Keratinocyte (primary cell): ENCODE data around the gene FAM114A1. TPM values are rescaled to one million over a fixed set of nuclear protein-coding genes. Genes with fewer than 3 reads are reported as not detected.
"Not testable (repeated sequence)": the region's sequence is repeated elsewhere in the genome, so short reads cannot be mapped to it uniquely, and the experiment has no call there.

Experiments
- DNase-seq: peaks from one replicate; pipeline ENCODE4 v3.0.0-alpha.2; 2011; ENCODE audit warnings: low read depth, missing footprints, low spot score
- FAIRE-seq: peaks from 2 replicates; lab custom pipeline; 2011; peaks lifted over from hg19 to GRCh38; lab: Jason Lieb, UNC
- H2AFZ ChIP-seq: 2 replicates; pipeline ENCODE4 v1.6.0; 2012; ENCODE audit warnings: low read length, control low read depth, inconsistent platforms; ENCODE audit not compliant: control insufficient read depth
- H3K27ac ChIP-seq: 2 replicates; pipeline ENCODE4 v1.5.1; 2011; ENCODE audit warnings: low read length; ENCODE audit not compliant: control insufficient read depth, insufficient read depth
- H3K27me3 ChIP-seq: 3 replicates; pipeline ENCODE4 v1.6.0; 2011; ENCODE audit warnings: low read length; ENCODE audit not compliant: control insufficient read depth, insufficient read depth; ENCODE audit errors: extremely low read depth
- H3K36me3 ChIP-seq, 2 experiments: 2 replicates in 1 of 2; 3 replicates in 1 of 2; pipeline ENCODE4 v1.5.1; 2011; ENCODE audit warnings: low read length in 2 of 2, mild to moderate bottlenecking in 1 of 2; ENCODE audit not compliant: control insufficient read depth in 2 of 2, insufficient read depth in 2 of 2; ENCODE audit errors: extremely low read depth in 1 of 2
- H3K4me1 ChIP-seq: 3 replicates; pipeline ENCODE4 v1.5.1; 2011; ENCODE audit warnings: low read length; ENCODE audit not compliant: control insufficient read depth, insufficient read depth; ENCODE audit errors: extremely low read depth
- H3K4me2 ChIP-seq: 3 replicates; pipeline ENCODE4 v1.6.0; 2011; ENCODE audit warnings: low read depth, low read length; ENCODE audit not compliant: control insufficient read depth, insufficient read depth; ENCODE audit errors: extremely low read depth
- H3K4me3 ChIP-seq, 3 experiments: fragments of 200-600 bp in 1 of 3; sonication (generic) in 1 of 3; 2 replicates in 2 of 3; 3 replicates in 1 of 3; pipeline ENCODE4 v1.5.1; 2011 to 2016; ENCODE audit warnings: low read length in 3 of 3, mild to moderate bottlenecking in 3 of 3, control low read depth in 2 of 3, inconsistent platforms in 1 of 3, low read depth in 1 of 3, mixed read lengths in 1 of 3, mixed run types in 1 of 3, moderate library complexity in 1 of 3; ENCODE audit not compliant: control insufficient read depth in 2 of 3, insufficient read depth in 2 of 3; ENCODE audit errors: extremely low read depth in 1 of 3
- H3K79me2 ChIP-seq: 2 replicates; pipeline ENCODE4 v1.6.0; 2012; ENCODE audit warnings: low read length; ENCODE audit not compliant: control insufficient read depth, insufficient read depth
- H3K9ac ChIP-seq: 3 replicates; pipeline ENCODE4 v1.6.0; 2011; ENCODE audit warnings: low read length; ENCODE audit not compliant: control insufficient read depth, insufficient read depth; ENCODE audit errors: extremely low read depth
- H3K9me1 ChIP-seq: 3 replicates; pipeline ENCODE4 v1.6.0; 2011; ENCODE audit warnings: low read length; ENCODE audit not compliant: control insufficient read depth, insufficient read depth; ENCODE audit errors: extremely low read depth
- H3K9me3 ChIP-seq: 2 replicates; pipeline ENCODE4 v1.5.1; 2012; ENCODE audit warnings: low read depth, low read length; ENCODE audit not compliant: control insufficient read depth
- H4K20me1 ChIP-seq: 3 replicates; pipeline ENCODE4 v1.6.0; 2011; ENCODE audit warnings: low read length; ENCODE audit not compliant: control insufficient read depth, insufficient read depth; ENCODE audit errors: extremely low read depth
- EZH2 ChIP-seq: IDR thresholded peaks from one replicate; pipeline ENCODE4 v1.6.1; 2012; ENCODE audit warnings: inconsistent platforms, mild to moderate bottlenecking, low read length, moderate library complexity
- dilution Hi-C: fragments of 300-500 bp; cut with MboI; formaldehyde crosslinking; loops from one replicate; pipeline ENCODE4 v1.7.0; 2020; ENCODE audit warnings: low sequenced_read_pairs; ENCODE audit not compliant: extremely low pct_ligation_motif_present
- polyA plus RNA-seq, 5 experiments: library from polyadenylated mRNA; depleted of rRNA in 3 of 5; stranded (reverse) in 3 of 5; stranded (forward) in 1 of 5; unstranded in 1 of 5; fragments of >200 nt; gene quantifications; 1 replicate in 1 of 5; 2 replicates in 3 of 5; 3 replicates in 1 of 5; pipeline versions ENCODE4 v1.2.1 to v1.2.3, GENCODE V29; 2011 to 2012; ENCODE audit warnings: missing spikeins in 2 of 5, low read depth in 1 of 5, low replicate concordance in 1 of 5
- TF ChIP-seq, protein P1 (sequence below), 3 experiments: IDR thresholded peaks in 1 of 3; conservative IDR thresholded peaks in 1 of 3; optimal IDR thresholded peaks in 1 of 3; 2 replicates in 2 of 3; 3 replicates in 1 of 3; pipeline versions ENCODE3 to v1.5.1; 2011; ENCODE audit warnings: low read length in 3 of 3, mild to moderate bottlenecking in 3 of 3, moderate library complexity in 2 of 3, control low read depth in 1 of 3, inconsistent platforms in 1 of 3; ENCODE audit not compliant: insufficient read depth in 2 of 3; ENCODE audit errors: extremely low read depth in 1 of 3

The FAM114A1 gene
- polyA plus RNA-seq, 1 donor (not counting 4 experiments of a cell fraction or from before 2014, with no cell fraction given) = 47.2 TPM

DNA sequence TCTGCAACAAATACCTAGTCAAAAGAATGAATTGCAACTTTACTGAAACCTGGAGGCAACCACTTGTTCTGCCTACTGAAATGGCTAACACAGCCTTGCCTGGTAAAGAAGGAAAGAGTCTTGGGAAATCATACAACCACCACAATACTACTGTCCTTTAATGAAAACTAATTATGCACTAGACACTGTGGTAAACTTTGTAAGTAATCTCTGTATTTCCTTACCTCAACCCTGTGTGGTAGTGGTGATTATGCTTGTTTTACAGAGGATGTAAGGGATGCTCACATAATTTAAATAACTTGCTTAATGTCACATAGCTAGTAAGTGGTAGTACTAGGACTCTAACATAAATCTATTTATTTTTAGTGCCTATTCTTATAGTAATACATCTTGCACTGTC is 119.9 kb downstream of the FAM114A1 start:
- H3K4me2 ChIP-seq = no peak overlapping the region
- no peak for FAIRE-seq
- TF ChIP-seq, protein P1, sequence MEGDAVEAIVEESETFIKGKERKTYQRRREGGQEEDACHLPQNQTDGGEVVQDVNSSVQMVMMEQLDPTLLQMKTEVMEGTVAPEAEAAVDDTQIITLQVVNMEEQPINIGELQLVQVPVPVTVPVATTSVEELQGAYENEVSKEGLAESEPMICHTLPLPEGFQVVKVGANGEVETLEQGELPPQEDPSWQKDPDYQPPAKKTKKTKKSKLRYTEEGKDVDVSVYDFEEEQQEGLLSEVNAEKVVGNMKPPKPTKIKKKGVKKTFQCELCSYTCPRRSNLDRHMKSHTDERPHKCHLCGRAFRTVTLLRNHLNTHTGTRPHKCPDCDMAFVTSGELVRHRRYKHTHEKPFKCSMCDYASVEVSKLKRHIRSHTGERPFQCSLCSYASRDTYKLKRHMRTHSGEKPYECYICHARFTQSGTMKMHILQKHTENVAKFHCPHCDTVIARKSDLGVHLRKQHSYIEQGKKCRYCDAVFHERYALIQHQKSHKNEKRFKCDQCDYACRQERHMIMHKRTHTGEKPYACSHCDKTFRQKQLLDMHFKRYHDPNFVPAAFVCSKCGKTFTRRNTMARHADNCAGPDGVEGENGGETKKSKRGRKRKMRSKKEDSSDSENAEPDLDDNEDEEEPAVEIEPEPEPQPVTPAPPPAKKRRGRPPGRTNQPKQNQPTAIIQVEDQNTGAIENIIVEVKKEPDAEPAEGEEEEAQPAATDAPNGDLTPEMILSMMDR (optimal IDR thresholded peaks at IDR 0.05 in 1 of 3, IDR thresholded peaks at IDR 0.05 in 1 of 3, conservative IDR thresholded peaks at IDR 0.05 in 1 of 3; ENCODE audit: extremely low read depth in 1 of 3, insufficient read depth in 2 of 3, low read length in 3 of 3) = no peak
- TF ChIP-seq EZH2 = no peak

GRCh38 chr4:38988353-38988752 is 120.7 kb downstream of the FAM114A1 start:
- H3K27me3 ChIP-seq, H3K27ac ChIP-seq, H3K9me1 ChIP-seq, H2AFZ ChIP-seq, dilution Hi-C loops, H3K4me1 ChIP-seq, H3K9ac ChIP-seq, H3K4me2 ChIP-seq, DNase-seq, H3K79me2 ChIP-seq, FAIRE-seq, H3K9me3 ChIP-seq, H3K36me3 ChIP-seq, H3K4me3 ChIP-seq, H4K20me1 ChIP-seq: not testable (repeated sequence)

More for the DNA sequence above, 119.9 kb downstream of the FAM114A1 start:
- H3K27ac ChIP-seq = no peak overlapping the region
- H3K9ac ChIP-seq = no peak overlapping the region
- no peaks in the 10 kb centered on the region for H3K4me1 ChIP-seq
- no peaks in the 10 kb centered on the region for H3K27me3 ChIP-seq
- no peaks in the 10 kb centered on the region for H3K36me3 ChIP-seq
- H3K9me1 ChIP-seq = no peaks in the 10 kb centered on the region
- H4K20me1 ChIP-seq = no peaks in the 10 kb centered on the region
- dilution Hi-C loops = no loop called here
- no peak for DNase-seq
- no peaks in the 10 kb centered on the region for H3K79me2 ChIP-seq
- no peak overlapping the region for H3K4me3 ChIP-seq
- no peak overlapping the region for H2AFZ ChIP-seq
- H3K9me3 ChIP-seq = no peaks in the 10 kb centered on the region

DNA sequence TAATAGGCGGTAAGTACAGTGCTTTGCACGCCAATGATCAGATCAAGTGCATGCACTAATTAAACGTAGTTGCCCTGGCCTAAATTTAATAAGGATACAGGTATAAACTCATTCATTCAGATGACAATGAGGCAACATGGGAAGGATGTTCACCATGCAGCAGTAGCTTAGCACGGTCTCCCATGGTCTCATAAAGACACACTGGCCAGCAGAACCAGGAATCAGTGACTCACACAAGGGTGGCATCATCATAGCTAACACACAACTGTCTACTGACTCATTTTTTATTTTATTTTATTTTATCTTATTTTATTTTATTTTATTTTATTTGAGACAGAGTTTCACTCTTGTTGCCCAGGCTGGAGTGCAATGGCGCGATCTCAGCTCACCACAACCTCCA is 121.9 kb downstream of the FAM114A1 start:
- Histone ChIP-seq H3K36me3 (no peaks in the 10 kb centered on the region), H3K9me1 (no peaks in the 10 kb centered on the region), H3K27ac (no peak overlapping the region), H3K9me3 (no peaks in the 10 kb centered on the region), H3K4me1 (no peaks in the 10 kb centered on the region), H3K27me3 (no peaks in the 10 kb centered on the region), H3K4me2 (no peak overlapping the region), H3K9ac (no peak overlapping the region), H2AFZ (no peak overlapping the region), H4K20me1 (no peaks in the 10 kb centered on the region), H3K79me2 (no peaks in the 10 kb centered on the region), H3K4me3 (no peak overlapping the region)
- no peak for DNase-seq
- no peak for TF ChIP-seq EZH2
- TF ChIP-seq, protein P1 (optimal IDR thresholded peaks at IDR 0.05 in 1 of 3, IDR thresholded peaks at IDR 0.05 in 1 of 3, conservative IDR thresholded peaks at IDR 0.05 in 1 of 3; ENCODE audit: extremely low read depth in 1 of 3, insufficient read depth in 2 of 3, low read length in 3 of 3) = no peak
- FAIRE-seq = no peak
- dilution Hi-C loops = no loop called here
